Ishikawa (cell line): Measurements from ENCODE around the gene GNAO1.

Source experiments
- CEBPB ChIP-seq: IDR thresholded peaks from 2 replicates; pipeline ENCODE4 v1.6.1; 2012
- CREB1 ChIP-seq: IDR thresholded peaks from 2 replicates; pipeline ENCODE4 v1.6.1; 2012; ENCODE audit warnings: low read depth
- EGR1 ChIP-seq: IDR thresholded peaks from 2 replicates; pipeline ENCODE4 v1.6.1; 2012
- EP300 ChIP-seq: IDR thresholded peaks from 2 replicates; pipeline ENCODE4 v1.6.1; 2012; ENCODE audit warnings: borderline replicate concordance
- FOXM1 ChIP-seq: IDR thresholded peaks from 2 replicates; pipeline ENCODE4 v1.6.1; 2012; ENCODE audit warnings: low read depth, borderline replicate concordance
- MAX ChIP-seq: IDR thresholded peaks from 2 replicates; pipeline ENCODE4 v1.6.1; 2012
- NFIC ChIP-seq: IDR thresholded peaks from 2 replicates; pipeline ENCODE4 v1.6.1; 2012
- RAD21 ChIP-seq: IDR thresholded peaks from 2 replicates; pipeline ENCODE4 v1.6.1; 2012; ENCODE audit warnings: low read depth
- TAF1 ChIP-seq: IDR thresholded peaks from 2 replicates; pipeline ENCODE4 v1.6.1; 2012; ENCODE audit warnings: low read depth, mild to moderate bottlenecking
- TCF12 ChIP-seq: IDR thresholded peaks from 2 replicates; pipeline ENCODE4 v1.6.1; 2012; ENCODE audit warnings: low read depth
- TEAD4 ChIP-seq: IDR thresholded peaks from 2 replicates; pipeline ENCODE4 v1.6.1; 2012
- USF1 ChIP-seq: IDR thresholded peaks from 2 replicates; pipeline ENCODE4 v1.6.1; 2012
- YY1 ChIP-seq: IDR thresholded peaks from 2 replicates; pipeline ENCODE4 v1.6.1; 2012; ENCODE audit warnings: low read depth
- ZBTB7A ChIP-seq: IDR thresholded peaks from 2 replicates; pipeline ENCODE4 v1.6.1; 2012; ENCODE audit warnings: low read depth
- TF ChIP-seq, protein P1 (sequence below): IDR thresholded peaks from 2 replicates; pipeline ENCODE4 v1.6.1; 2012; ENCODE audit warnings: low read depth, mild to moderate bottlenecking

GNAO1 gene

DNA sequence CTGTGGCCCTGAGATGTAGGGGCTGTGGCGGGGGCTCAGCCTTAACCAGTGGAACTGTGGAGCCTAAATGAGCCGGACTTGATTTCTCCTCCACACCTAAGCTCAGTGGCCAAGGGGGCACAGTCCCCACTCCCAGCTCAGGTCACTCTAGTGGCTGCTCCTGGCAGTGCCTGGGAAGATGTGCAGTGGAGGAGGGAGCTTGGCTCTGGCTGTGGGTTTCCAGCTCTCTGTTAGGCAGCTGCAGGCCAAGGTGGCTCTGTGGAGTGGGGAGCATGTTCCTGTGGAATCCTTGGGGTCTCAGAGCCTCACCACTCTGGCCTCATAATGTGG is 157.8 kb downstream of the GNAO1 start:
- no peak for TF ChIP-seq ZBTB7A
- TF ChIP-seq FOXM1 = no peak
- TF ChIP-seq TCF12 = no peak
- no peak for TF ChIP-seq NFIC
- TF ChIP-seq TAF1 = no peak
- TF ChIP-seq CREB1 = no peak
- no peak for TF ChIP-seq USF1
- TF ChIP-seq EP300 = no peak
- TF ChIP-seq TEAD4 = no peak
- TF ChIP-seq CEBPB = no peak
- TF ChIP-seq RAD21 = no peak
- no peak for TF ChIP-seq YY1
- no peak for TF ChIP-seq MAX
- TF ChIP-seq EGR1 = no peak
- TF ChIP-seq, protein P1, sequence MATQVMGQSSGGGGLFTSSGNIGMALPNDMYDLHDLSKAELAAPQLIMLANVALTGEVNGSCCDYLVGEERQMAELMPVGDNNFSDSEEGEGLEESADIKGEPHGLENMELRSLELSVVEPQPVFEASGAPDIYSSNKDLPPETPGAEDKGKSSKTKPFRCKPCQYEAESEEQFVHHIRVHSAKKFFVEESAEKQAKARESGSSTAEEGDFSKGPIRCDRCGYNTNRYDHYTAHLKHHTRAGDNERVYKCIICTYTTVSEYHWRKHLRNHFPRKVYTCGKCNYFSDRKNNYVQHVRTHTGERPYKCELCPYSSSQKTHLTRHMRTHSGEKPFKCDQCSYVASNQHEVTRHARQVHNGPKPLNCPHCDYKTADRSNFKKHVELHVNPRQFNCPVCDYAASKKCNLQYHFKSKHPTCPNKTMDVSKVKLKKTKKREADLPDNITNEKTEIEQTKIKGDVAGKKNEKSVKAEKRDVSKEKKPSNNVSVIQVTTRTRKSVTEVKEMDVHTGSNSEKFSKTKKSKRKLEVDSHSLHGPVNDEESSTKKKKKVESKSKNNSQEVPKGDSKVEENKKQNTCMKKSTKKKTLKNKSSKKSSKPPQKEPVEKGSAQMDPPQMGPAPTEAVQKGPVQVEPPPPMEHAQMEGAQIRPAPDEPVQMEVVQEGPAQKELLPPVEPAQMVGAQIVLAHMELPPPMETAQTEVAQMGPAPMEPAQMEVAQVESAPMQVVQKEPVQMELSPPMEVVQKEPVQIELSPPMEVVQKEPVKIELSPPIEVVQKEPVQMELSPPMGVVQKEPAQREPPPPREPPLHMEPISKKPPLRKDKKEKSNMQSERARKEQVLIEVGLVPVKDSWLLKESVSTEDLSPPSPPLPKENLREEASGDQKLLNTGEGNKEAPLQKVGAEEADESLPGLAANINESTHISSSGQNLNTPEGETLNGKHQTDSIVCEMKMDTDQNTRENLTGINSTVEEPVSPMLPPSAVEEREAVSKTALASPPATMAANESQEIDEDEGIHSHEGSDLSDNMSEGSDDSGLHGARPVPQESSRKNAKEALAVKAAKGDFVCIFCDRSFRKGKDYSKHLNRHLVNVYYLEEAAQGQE = no peak

GRCh38 chr16:56349711-56350161 is 158.4 kb downstream of the GNAO1 start:
- TF ChIP-seq EGR1 (no peak), CEBPB (no peak), YY1 (no peak), RAD21 (no peak), ZBTB7A (no peak), FOXM1 (no peak), EP300 (no peak), CREB1 (no peak), MAX (no peak), TAF1 (no peak), TEAD4 (no peak), USF1 (no peak), TCF12 (no peak), NFIC (no peak)
- TF ChIP-seq, protein P1 = no peak

GRCh38 chr16:56350491-56351405 is 159.5 kb downstream of the GNAO1 start:
- TF ChIP-seq ZBTB7A = no peak
- TF ChIP-seq MAX = no peak
- TF ChIP-seq NFIC = no peak
- no peak for TF ChIP-seq EGR1
- no peak for TF ChIP-seq CEBPB
- TF ChIP-seq, protein P1 = no peak
- no peak for TF ChIP-seq YY1
- no peak for TF ChIP-seq TCF12
- TF ChIP-seq TAF1 = no peak
- TF ChIP-seq TEAD4 = no peak
- no peak for TF ChIP-seq EP300
- TF ChIP-seq USF1 = no peak
- no peak for TF ChIP-seq CREB1
- TF ChIP-seq RAD21 = no peak
- no peak for TF ChIP-seq FOXM1

GRCh38 chr16:56351481-56351880 is 160.2 kb downstream of the GNAO1 start:
- TF ChIP-seq TAF1 (no peak), CREB1 (no peak), YY1 (no peak), EP300 (no peak), FOXM1 (no peak), MAX (no peak), ZBTB7A (no peak), RAD21 (no peak), EGR1 (no peak), TEAD4 (no peak), CEBPB (no peak), TCF12 (no peak), USF1 (no peak), NFIC (no peak)
- TF ChIP-seq, protein P1 = no peak
